ENCODE results near the gene LMBRD1. TPM values are rescaled to one million over a fixed set of nuclear protein-coding genes. Genes with fewer than 3 reads are reported as not detected.

Gene LMBRD1
- total and polyA plus RNA-seq, 2 of the 13 experiments (the other 11 are each of a cell fraction or from before 2014, with no cell fraction given): 18.9 to 21.5 TPM

DNA sequence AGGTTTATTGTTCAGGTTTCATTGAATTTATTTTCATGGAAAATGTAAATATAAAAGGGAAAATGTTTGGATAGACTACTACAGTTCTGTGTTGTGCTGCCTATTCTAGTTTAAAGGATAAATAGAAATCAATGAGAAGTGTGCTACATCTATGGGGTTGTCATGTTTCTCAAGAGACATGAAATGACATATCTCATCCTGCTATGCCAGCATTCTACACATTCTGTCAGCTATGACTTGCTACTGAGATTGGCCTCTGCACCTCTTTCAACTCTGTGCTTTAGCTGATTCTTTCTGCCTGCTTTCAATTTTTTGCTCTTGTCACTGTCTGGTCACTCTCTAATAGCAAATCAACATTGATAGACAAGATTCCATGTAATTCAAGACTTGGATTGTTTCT lies 35.7 kb upstream of the LMBRD1 start:
- Histone ChIP-seq H3K4me3 (replicated peaks in 1 of 3; ENCODE audit: insufficient read depth in 1 of 3, low read depth in 2 of 3, low read length in 3 of 3) (no peak overlapping the region), H3K79me2 (ENCODE audit: insufficient read depth, low read length) (no peaks in the 10 kb centered on the region), H3K36me3 (replicated peaks in 1 of 2; ENCODE audit: control insufficient read depth in 1 of 2, insufficient read depth in 2 of 2, low read length in 2 of 2) (no peaks in the 10 kb centered on the region), H3K27ac (ENCODE audit: extremely low read length, insufficient read depth, low read length) (no peak overlapping the region), H3K27me3 (ENCODE audit: control insufficient read depth in 1 of 2, insufficient read depth in 2 of 2, low read length in 2 of 2) (no peaks in the 10 kb centered on the region), H3K9ac (ENCODE audit: insufficient read depth, low read depth, low read length) (no peak overlapping the region), H2AFZ (ENCODE audit: low read length) (no peak overlapping the region), H3K4me1 (ENCODE audit: insufficient read depth, low read length) (no peaks in the 10 kb centered on the region), H4K20me1 (ENCODE audit: insufficient read depth, low read length) (no peaks in the 10 kb centered on the region), H3K4me2 (ENCODE audit: low read depth, low read length) (no peak overlapping the region), H3K9me3 (ENCODE audit: low read length) (no peaks in the 10 kb centered on the region)
- intact Hi-C loops (cut with micrococcal nuclease; ENCODE audit: unreplicated experiment): loop anchor here (10.0 kb wide), 1 partner anchor 332 kb away; no protein-coding TSS in a partner anchor
- FAIRE-seq: no peak
- ChIA-PET CTCF (ENCODE audit: low intra/inter-chr PET ratio, low total read pairs) (no interaction called here), POLR2A (no interaction called here)
- no TSS peak for BruUV-seq (replicated peaks)
- in situ Hi-C loops (cut with HindIII; ENCODE audit: extremely low pct_ligation_motif_present, low pct_unique_long_range_greater_than_20kb): no loop called here
- ATAC-seq: no peak
- no peak for DNase-seq (ENCODE audit: low spot score)
- TF ChIP-seq TMF1 (CRISPR knock-in tag; IDR thresholded peaks at IDR 0.05; ENCODE audit: low read depth) (no peak), ISX (CRISPR knock-in tag; conservative IDR thresholded peaks at IDR 0.05) (no peak), PTBP1 (IDR thresholded peaks at IDR 0.05; ENCODE audit: low read depth, low read length, poor library complexity, severe bottlenecking) (no peak), CBX2 (IDR thresholded peaks at IDR 0.05; ENCODE audit: low read depth, low read length) (no peak), CBX2 (CRISPR knock-in tag; IDR thresholded peaks at IDR 0.05; ENCODE audit: low read depth) (no peak), ZNF775 (CRISPR knock-in tag; IDR thresholded peaks at IDR 0.05; ENCODE audit: borderline replicate concordance) (no peak), NFIC (IDR thresholded peaks at IDR 0.05; ENCODE audit: low read length) (no peak), ZNF281 (CRISPR knock-in tag; IDR thresholded peaks at IDR 0.05; ENCODE audit: borderline replicate concordance) (no peak), LRRFIP1 (CRISPR knock-in tag; conservative IDR thresholded peaks at IDR 0.05) (no peak), MZF1 (CRISPR knock-in tag; IDR thresholded peaks at IDR 0.05; ENCODE audit: borderline replicate concordance) (no peak), KLF11 (CRISPR knock-in tag; IDR thresholded peaks at IDR 0.05) (no peak), TRIM24 (CRISPR knock-in tag; IDR thresholded peaks at IDR 0.05) (no peak), ZNF468 (CRISPR knock-in tag; IDR thresholded peaks at IDR 0.05) (no peak), THAP7 (CRISPR knock-in tag; IDR thresholded peaks at IDR 0.05) (no peak)
- TF ChIP-seq, protein P1, sequence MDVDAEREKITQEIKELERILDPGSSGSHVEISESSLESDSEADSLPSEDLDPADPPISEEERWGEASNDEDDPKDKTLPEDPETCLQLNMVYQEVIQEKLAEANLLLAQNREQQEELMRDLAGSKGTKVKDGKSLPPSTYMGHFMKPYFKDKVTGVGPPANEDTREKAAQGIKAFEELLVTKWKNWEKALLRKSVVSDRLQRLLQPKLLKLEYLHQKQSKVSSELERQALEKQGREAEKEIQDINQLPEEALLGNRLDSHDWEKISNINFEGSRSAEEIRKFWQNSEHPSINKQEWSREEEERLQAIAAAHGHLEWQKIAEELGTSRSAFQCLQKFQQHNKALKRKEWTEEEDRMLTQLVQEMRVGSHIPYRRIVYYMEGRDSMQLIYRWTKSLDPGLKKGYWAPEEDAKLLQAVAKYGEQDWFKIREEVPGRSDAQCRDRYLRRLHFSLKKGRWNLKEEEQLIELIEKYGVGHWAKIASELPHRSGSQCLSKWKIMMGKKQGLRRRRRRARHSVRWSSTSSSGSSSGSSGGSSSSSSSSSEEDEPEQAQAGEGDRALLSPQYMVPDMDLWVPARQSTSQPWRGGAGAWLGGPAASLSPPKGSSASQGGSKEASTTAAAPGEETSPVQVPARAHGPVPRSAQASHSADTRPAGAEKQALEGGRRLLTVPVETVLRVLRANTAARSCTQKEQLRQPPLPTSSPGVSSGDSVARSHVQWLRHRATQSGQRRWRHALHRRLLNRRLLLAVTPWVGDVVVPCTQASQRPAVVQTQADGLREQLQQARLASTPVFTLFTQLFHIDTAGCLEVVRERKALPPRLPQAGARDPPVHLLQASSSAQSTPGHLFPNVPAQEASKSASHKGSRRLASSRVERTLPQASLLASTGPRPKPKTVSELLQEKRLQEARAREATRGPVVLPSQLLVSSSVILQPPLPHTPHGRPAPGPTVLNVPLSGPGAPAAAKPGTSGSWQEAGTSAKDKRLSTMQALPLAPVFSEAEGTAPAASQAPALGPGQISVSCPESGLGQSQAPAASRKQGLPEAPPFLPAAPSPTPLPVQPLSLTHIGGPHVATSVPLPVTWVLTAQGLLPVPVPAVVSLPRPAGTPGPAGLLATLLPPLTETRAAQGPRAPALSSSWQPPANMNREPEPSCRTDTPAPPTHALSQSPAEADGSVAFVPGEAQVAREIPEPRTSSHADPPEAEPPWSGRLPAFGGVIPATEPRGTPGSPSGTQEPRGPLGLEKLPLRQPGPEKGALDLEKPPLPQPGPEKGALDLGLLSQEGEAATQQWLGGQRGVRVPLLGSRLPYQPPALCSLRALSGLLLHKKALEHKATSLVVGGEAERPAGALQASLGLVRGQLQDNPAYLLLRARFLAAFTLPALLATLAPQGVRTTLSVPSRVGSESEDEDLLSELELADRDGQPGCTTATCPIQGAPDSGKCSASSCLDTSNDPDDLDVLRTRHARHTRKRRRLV (CRISPR knock-in tag; IDR thresholded peaks at IDR 0.05): no peak

Measured in HepG2 (cell line).